GM19043 (cell line): ENCODE measurements around the gene RNASEH2A.
"Not testable (repeated sequence)": the region's sequence is repeated elsewhere in the genome, so short reads cannot be mapped to it uniquely, and the experiment has no call there.

Experiments
- ATAC-seq: cut with Tn5 transposase; IDR thresholded peaks from one replicate; pipeline ENCODE4 v1.9.1; 2021; ENCODE audit warnings: low read depth; ENCODE audit not compliant: unreplicated experiment

Gene RNASEH2A

DNA sequence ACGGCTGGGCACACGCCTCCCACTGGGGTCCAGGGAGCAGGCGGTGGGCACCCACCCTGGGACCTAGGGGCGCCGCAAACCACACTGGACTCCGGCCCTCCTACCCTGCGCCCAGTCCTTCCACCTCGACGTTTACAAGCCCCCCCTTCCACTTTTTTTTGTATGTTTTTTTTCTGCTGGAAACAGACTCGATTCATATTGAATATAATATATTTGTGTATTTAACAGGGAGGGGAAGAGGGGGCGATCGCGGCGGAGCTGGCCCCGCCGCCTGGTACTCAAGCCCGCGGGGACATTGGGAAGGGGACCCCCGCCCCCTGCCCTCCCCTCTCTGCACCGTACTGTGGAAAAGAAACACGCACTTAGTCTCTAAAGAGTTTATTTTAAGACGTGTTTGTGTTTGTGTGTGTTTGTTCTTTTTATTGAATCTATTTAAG lies 13.5 kb upstream of the RNASEH2A start:
- ATAC-seq: no peak

DNA sequence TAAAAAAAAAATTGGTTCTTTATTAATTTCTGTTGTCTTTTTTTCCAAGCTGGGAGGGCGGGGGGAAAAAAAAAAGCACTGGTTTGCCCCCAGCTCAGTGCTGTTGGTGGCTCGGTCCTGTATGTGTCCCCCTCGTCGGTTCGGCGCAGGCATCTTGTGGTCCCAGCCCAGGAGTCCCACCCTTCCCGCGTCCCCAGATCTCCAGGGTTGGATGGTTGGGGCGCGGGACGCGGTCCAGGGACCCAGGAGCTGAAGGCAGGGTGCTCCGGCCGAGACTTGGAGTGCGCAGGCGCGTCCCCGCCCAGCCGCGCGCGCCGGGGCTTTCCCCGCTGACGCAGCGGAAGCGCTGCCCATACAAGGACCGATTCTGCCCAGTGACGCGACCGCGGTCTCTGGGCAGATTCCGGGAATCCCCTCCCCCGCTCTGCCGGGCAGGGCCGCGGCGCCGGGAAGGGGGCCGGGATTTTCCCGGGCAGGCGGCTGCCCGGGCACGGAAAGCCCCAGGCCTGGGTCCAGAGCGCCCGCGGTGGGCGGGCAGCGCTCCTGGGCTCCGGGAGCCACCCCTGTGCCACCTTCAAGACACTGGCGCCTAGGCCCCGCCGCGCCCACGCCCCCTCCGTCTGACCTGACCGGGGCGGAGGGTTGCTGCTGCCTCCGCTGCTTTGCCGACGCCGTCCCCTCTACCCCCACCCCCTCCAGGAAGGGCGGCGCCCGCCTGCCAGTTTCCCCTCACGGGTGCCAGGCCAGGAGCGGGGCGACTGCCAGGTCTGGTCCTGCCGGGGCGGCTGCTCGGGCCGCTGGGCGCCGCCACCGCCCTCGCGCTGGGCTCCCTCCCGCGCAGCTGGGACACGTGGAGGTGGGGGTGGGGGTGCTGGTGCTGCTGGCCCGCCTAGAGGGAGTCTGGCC lies 12.8 kb upstream of the RNASEH2A start:
- ATAC-seq: no peak

DNA sequence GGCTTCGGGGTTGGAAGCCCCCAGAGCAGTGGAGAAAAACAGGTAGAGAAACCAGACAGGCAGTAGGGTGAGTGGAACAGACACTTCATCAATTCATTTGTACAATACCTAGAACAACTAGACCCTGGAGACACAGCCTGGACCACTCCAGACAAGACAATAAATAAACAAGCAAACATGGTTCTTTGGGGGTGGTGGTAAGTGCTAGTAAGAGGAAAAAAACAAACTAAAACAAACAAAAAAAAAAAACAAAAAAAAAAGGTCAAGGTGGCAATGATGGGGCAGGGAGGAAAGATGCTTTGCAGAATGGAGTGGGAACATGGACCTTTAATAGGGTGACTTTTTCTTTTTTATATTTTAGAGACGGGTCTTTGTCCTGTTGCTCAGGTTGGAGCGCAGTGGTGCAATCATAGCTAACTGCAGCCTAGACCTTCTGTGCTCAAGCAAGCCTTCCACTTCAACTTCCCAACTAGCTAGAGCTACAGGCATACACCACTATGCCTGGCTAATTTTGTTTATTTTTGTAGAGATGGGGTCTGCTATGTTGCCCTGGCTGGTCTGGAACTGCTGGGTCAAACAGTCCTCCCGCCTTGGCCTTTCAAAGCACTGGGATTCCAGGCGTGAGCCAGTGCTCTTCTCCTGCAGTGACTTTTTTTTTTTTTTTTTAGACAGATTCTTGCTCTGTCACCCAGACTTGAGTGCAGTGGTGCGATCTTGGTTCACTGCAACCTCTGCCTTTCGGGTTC lies 12.0 kb upstream of the RNASEH2A start:
- ATAC-seq: no peak

DNA sequence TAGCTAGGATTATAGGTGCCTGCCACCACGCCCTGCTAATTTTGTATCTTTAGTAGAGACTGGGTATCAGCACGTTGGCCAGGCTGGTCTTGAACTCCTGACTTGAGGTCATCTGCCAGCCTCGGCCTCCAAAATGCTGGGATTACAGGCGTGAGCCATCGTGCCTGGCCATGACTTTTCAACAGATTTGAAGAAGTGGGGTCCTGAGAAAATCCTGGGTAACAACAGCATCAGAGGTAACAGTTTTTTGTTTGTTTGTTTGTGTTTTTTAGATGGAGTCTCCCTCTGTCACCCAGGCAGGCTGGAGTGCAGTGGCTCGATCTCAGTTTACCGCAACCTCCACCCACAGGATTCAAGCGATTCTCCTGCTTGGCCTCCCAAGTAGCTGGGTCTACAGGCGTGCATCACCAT lies 11.4 kb upstream of the RNASEH2A start:
- ATAC-seq: no peak

DNA sequence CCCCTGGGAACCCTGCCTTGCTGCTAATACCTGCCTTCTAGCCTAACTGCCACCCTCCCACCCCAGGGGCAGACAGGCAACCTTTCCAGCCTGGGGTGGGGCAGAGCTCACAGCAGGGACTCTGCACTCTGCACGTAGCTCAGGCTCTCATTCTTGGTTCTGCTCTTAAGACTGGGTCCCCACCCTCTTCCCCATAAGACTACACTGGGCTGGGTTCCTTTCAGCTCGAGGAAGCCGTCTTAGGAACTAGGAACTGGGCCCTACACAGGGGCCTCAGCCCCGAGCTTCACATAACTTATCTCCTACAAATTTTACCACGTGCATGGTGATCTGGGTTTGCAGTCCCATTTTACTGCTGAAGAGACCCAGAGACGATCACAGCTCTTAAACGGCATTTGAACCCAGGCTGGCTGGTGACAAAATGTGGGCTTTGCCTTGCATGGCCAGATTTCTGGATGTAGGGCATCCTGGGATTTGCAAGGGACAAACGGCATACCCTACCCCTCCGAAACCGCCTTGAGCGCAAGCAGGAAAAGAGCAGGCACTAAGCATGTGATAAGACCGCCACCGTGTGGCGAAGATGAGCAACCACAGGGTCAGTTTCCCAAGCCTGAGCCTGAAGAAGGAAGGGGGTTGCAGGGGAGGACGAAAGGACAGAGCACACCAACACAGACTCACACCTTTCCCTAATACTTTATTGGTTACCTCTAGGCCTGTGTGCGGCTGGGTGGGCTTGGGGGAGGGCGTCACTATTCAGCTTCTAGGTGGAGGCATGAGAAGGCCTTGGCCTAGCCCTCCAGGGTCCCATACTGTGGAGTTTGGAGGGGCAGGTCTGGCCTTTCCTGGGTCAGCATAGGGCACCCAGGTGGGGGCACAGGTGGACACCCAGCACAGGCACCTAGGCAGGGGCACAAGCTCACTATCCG lies 10.0 kb upstream of the RNASEH2A start:
- no peak for ATAC-seq

DNA sequence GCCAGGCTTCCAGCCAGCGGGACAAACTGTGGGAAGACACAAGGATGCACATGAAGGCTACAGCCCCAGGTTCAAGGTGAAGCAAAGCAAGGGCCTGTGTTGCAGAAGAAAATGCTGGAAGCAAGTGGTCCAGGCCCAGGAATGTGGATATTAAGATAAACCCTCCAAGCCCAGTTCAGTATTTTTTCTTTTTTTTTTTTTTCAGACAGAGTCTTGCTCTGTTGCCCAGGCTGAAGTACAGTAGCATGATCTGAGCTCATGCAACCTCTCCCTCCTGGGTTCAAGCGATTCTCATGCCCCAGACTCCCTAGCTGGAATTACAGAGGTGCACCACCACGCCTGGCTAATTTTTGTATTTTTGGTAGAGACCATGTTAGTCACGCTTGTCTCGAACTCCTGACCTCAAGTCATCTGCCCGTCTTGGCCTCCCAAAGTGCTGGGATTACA lies 9.2 kb upstream of the RNASEH2A start:
- ATAC-seq: no peak

DNA sequence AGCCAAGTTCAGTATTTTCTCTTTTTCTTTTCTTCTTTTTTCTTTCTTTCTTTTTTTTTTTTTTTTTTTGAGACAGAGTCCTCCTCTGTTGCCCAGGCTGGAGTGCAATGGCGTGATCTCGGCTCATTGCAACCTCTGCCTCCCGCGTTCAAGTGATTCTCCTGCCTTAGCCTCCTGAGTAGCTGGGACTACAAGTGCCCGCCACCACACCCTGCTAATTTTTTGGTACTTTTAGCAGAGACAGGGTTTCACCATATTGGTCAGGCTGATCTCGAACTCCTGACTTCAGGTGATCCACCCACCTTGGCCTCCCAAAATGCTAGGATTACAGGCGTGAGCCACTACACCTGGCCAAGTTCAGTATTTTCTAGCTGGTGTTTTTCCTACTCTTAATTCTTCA lies 8.8 kb upstream of the RNASEH2A start:
- not testable (repeated sequence) for ATAC-seq

DNA sequence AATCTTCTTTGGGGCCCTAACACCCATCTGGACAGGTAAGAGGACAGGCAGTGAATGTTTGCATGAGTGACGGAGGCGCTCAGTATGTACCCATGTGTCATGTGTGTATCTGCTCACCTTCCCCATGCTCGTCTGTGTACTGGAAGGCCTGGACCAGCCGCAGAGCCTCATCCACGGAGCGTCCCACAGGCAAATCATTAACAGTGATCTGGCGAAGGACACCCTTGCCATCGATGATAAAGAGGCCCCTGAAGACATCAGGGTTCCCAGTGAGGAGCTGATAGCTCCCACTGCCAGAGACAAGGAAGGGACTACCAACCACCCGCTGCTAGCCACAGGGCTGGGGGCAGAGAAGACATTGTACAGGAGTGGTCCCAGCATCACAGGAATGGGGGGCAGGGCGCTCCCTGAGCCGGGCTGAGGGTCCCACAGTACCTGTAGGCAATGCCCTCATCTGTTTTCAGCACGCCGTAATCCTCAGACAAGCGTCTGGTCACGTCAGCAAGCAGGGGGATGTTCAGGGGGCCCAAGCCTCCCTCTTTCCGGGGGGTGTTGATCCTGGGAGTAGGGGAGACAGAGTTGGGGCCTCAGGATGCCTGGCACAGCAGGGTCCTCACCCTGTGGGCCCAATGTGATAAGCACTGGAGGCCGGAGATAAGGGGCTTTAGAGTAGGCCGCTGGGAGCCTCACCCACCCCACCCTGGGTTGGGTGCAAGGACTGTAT lies 6.5 kb upstream of the RNASEH2A start:
- no peak for ATAC-seq

DNA sequence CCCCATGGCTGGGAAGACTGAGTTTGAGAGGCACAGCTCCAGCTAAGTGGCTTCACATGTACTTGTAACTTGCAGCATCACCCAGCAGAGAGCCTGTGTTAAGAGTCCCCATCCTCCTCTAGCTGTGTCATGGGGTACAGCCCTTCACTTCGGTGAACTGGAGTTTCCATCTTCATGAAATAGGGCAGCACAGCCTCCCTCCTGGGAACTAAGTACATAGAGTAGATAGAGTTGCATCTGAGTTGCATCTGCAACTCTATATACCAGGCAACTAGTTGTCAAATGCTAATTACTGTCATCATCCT lies 6.0 kb upstream of the RNASEH2A start:
- ATAC-seq: no peak

DNA sequence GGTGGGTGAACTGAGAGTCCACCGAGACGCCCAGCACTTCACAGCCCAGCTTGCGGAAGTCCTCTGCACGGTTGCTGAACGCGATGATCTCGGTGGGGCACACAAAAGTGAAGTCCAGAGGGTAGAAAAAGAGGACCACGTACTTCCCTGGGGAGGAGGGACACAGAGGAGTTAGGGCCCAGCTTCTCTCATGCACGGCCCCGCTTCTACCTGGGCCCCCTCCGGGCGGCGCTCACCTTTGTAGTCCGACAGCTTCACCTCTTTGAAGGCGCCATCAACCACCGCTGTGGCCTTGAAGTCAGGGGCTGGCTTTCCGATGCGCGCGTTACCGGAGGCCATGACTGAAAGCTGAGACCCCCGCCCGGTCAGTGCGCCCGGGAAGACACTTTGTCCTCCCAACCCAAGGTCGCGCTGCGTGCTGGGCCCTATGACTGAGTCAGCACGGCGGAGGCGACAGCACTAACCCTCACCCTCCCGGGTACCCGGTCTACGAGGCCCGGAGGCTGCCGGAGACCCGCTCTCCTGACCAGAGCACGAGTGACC lies 5.4 kb upstream of the RNASEH2A start:
- no peak for ATAC-seq

DNA sequence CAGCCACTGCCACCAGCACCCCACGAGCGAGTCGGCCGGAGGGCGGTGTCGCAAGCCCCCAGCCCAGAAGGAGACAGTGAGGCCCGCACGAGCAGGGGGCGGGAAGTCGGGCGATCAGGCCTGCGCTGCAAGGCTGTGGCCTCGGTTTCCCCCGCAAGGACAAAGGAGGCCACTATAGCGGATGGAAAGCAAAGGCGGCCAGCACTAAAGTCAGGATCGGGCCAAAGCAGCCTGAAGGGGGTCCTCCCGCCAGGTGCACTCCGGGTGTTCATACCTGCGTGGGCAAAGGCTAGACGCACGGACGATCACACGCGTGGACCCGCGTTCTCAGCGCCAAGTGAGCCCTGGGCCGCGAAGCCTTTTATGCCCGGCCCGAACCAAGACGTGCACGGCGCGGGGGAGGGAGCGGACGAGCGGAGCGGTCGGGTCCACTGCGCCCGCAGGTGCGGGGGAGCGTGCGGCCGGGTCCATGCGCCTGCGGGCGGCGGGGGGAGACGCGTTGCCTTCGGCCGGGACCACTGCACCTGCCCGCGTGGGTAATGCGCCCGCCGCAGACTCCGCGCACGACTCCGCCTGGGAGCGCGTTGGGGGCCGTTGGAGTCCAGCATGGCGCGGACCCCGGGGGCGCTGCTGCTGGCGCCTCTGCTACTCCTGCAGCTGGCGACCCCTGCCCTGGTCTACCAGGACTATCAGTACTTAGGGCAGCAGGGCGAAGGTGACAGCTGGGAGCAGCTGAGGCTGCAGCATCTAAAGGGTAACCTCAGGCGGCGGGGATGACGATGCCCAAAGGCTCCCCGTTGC lies 4.7 kb upstream of the RNASEH2A start, which contains the start of the genes PRDX2 and THSD8:
Gene PRDX2, minus strand, starts transcription at position 335 of the 801 bp plus-strand sequence. CDS start 539 bp downstream, outside the sequence.
Gene THSD8, plus strand, starts transcription at position 604 of the 801 bp plus-strand sequence. Its CDS starts 3 bp downstream, at position 607.
- ATAC-seq: no peak

DNA sequence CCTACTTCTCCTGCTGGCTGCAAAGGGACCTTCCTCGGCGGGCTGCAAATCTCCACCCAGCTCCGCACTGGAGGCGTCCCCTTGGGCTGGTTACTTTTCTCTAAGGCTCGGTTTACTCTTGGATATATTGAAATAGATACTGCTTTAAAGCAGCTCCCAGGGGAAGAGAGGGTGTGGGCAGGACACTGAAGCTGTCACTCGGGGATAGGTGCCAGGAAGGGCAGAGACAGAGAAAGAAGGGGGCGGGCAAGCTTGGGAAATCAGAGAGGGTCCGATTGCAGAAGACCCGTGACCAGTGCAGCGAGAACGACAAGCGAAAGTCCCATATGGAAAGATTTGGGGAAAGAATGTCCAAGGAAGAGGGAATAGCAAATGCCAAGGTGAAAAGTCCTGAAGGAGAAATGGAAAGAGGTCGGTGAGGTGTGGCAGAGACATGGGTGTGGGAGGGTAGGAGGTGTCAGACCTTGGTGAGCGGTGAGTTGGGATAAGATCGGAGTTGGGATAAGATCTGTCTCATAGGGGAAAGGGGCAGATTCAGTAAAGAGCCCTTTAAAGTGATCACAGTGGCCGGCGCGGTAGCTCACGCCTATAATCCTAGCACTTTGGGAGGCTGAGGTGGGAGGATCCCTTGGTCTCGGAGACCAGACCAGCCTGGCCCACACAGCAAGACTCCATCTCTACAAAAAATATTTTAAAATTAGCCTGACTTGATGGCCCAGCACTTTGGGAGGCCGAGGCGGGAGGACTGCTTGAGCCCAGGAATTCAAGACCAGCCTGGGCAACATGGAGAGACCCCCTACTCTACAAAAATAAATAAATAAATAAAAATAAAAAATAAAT lies 3.9 kb upstream of the RNASEH2A start:
- no peak for ATAC-seq

DNA sequence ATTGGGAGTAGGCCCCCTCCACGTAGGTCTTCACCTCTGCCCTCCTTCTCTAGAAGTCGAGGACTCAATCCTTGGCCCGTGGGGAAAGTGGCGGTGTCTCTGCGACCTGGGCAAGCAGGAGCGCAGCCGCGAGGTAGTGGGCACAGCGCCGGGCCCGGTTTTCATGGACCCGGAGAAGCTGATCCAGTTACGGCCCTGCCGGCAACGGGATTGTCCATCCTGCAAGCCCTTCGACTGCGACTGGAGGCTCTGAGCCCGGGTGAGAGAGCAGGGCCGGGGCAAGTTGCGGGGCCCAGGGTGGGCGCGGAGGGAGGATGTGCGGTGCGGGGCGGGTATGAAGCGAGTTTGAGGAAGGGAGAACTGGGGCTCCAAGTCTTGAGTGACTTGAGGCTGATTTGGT lies 2.3 kb upstream of the RNASEH2A start:
- no peak for ATAC-seq

DNA sequence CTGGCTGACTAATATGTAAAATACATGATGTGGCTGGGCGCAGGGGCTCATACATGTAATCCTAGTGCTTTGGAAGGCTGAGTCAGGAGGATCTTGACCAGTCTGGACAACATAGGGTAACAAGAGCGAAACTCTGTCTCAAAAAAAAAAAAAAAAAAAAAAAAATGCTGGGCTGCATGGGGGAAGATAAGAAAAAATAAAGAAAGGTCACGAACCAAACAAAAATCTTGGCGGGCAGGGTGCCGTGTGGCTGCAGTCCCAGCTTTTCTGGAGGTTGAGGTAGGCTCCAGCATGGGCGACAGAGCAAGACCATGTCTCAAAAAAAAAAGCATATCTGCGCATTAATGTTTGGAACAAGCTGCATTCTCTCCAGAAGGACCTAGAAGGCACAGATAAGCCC lies 8.7 kb downstream of the RNASEH2A start:
- no peak for ATAC-seq

DNA sequence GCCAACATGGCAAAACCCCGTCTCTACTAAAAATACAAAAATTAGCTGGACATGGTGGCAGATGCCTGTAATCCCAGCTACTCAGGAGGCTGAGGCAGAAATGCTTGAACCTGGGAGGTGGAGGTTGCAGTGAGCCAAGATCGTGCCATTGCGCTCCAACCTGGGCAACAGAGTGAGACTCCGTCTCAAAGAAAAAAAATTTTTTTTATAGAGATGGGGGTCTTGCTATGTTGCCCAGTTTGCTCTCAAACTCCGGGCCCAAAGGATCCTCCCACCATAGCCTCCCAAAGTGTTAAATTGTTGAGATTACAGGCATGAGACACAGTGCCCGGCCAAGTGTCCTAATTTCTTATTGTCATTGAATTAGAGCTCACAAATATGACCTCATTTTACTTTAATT lies 10.8 kb downstream of the RNASEH2A start:
- ATAC-seq: not testable (repeated sequence)

DNA sequence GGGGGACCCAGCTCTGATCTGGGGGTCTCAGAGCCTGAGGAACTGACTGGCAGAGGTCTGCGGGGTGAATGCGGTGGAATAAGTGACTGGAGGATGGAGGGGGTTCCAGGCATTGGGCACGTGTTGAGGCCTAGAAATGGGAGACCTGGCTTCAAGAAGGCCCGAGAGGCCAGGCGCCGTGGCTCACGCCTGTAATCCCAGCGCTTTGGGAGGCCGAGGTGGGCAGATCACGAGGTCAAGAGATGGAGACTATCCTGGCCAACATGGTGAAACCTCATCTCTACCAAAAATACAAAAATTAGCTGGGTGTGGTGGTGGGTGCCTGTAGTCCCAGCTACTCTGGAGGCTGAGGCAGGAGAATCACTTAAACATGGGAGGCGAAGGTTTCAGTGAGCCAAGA lies 11.4 kb downstream of the RNASEH2A start:
- not testable (repeated sequence) for ATAC-seq

DNA sequence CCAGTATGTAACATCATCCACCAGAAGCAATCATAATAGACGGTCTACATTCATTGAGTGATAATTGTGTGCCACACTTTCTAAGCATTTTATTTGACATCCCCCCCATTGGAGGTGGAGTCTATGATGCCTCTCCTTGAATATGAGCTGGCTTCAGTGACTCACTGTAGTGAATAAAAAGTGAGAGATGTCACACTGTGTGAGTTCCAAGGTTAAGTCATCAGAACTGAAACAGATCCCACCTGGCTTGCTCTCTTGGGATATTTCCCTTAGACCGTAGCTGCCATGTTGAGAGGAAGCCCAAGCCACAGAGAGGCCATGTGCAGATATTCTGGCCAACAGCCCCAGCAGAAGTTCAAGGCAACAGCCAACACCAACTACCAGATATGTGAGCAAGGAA lies 15.4 kb downstream of the RNASEH2A start:
- ATAC-seq: no peak
